GM04504 (cell line): ENCODE results near the gene FHL3.

Experiments used
- DNase-seq: peaks from one replicate; pipeline ENCODE4 v3.0.0-alpha.2; 2012; ENCODE audit warnings: low read depth

Gene FHL3

GRCh38 chr1:38012363-38013226 is 7.3 kb upstream of the FHL3 start, which contains the start of gene UTP11:
UTP11 (plus strand) TSS chr1:38012734; CDS start chr1:38012803, 69 bp downstream.
- DNase-seq = peak; percentile 98

- no peak for DNase-seq
Observed at GRCh38 chr1:38009841-38010180, 4.5 kb upstream of the FHL3 start.

DNA sequence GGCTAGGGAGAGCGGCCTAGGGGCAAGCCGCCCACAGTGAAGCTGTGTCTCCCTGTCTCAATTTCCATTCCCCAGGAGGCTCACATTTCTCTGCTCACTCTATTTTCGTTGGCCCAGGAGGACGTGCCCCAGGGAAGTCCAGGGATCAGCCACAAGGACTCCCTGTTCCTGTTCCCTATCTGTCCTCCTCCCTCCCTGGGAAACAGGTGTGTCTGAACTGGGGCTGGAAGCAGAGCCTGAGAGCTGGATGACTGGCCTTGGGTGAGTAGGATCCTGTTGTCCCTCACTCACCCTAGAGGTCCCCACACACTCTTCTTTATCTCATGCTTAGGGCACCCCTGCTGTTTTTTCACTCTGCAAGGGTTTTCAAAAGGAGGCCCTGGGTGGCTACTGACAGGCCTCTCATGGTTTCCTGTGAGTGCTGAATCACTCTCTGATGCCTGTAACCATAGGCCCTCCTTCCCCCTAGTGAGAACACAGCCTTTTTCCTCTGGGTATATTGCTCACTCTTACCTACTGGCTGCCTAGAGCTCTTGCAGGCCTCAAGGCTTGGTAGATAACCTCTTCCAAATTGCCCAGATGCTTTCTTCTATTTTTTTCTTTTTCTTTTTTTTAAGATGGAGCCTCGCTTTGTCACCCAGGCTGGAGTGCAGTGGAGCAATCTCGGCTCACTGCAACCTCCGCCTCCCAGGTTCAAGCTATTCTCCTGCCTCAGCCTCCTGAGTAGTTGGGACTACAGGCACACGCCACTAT is 4.0 kb upstream of the FHL3 start:
- no peak for DNase-seq

GRCh38 chr1:38006008-38006828 is 904 bp upstream of the FHL3 start:
- DNase-seq = no peak

DNA sequence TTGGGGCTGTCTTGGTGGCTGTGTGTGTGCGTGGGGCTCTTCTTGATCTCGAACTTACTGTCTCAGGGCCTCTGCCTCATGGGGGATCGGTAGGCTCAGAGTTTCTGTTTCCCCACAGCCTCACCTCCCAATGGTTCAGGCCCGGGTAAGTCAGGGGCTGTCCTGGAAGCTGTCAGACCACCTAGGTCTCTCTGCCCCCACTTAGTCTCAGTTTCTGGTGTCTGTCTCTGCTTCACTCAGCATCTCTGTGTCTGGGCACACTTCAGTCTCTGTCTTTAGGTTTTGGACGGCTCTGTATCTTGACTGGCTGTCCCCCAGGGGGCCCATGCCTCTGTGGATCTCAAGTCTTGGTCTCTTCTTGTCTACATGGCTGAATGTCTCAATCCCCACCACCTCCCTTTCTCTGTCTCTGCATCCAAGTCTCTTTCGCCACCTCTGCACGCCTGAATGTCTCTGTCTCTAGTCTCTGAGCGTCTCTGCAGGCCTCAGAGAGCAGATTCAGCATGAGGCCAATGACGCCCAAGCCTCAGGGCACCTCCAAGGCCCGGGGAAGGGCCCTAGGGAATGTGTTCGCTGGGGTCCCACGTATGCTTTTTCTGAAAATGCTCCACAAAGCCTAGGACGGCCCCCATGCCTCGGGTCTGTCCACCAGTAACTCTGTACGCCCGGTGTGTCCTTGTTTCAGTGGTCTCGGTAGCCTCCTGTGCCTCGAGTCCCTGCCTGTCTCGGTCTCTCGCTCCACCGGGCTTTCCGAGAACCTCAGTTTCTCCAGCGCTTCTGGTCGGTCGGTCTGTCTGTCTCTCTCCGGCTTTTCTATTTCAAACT is 818 bp downstream of the FHL3 start:
- DNase-seq = no peak

DNA sequence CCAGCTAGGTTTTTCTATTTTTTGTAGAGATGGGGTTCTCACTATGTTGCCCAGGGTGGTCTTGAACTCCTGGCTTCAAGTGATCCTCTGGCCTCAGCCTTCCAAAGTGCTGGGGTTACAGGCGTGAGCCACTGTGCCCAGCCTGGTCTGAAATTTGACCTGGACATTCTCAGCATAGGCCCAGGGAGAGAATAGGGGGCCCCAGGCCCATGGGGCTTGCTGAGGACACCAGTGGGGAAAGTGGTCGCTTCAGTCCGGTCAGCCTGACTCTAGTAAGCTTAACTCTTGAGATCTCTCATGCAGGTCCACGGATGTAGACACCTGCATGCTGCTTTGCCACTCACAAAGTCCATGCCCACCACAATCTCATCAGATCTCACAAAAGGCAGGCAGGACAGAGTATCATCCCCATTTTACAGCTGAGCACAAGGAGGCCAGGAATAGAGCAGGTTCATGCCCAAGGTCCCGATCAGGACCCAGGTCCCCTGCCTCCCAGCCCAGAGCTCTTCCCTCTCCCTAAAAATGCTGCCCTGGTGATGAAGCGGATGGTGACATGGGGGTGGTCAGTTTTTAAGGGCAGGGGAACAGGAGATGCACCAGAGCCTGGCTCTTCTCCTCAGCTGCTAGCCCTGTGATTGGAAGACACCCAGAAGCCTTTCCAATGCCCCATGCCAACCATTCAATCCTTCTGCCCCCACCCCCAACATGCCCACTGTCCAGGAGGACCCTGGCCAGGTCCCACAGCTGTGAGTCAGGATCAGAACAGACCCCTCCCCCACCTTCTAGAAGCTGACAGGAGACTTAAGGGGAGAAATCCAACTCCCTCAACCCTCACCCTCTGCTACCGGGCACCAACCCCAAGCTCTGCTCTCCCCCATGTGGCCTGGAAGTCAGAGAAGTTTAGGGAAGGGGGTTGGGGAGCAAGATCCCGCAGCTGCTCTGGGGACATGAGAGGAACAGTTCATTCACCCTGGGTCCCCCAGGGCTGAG is 1.8 kb downstream of the FHL3 start:
- DNase-seq = no peak

DNA sequence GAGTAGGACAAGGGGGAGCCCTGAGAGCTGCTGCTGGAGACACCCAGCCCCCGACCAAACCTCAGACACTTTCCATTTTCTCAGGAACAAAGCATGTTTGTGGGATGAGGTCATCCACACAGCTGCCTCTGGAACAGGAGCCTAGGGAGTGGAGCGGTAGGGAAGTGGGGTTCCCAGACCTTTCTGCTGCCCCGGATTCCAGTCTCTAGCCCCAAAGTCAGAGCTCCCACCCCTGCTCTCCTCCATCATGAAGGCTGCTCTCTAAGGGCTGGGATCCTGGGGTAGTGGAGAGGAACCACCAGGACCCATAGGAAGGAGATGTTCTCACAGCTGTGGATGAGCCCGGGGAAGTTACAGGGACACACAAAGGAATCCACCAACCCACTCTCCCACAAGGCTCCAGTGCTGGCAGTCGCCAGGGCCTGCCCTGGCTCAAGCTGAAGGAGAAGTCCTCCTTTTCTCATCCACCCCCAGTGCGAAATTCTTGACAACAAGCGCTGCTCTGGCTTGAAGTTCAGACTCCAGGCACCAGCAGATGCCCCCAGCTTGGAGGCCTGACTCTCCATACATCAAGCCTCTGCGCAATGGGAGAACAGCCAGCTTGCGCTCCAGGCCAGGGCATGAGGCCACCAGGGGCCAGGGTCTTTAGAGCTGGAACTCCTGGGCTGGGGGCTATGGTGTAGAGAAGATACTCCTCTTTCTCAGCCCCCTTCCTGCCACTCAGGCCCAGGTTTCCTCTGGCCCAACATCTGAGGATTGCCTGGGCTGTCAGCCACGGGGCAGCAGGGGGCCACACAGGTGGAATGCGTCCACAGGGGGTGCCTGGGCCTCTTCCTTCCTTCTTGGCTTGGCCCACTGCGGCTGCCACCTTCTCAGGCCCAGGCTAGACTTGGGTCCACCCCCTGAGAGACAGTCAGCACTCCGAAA is 4.5 kb downstream of the FHL3 start:
- DNase-seq = no peak

GRCh38 chr1:38000233-38000528 is 5.1 kb downstream of the FHL3 start:
- no peak for DNase-seq

GRCh38 chr1:37999430-38000232 is 5.7 kb downstream of the FHL3 start:
- DNase-seq = no peak

DNA sequence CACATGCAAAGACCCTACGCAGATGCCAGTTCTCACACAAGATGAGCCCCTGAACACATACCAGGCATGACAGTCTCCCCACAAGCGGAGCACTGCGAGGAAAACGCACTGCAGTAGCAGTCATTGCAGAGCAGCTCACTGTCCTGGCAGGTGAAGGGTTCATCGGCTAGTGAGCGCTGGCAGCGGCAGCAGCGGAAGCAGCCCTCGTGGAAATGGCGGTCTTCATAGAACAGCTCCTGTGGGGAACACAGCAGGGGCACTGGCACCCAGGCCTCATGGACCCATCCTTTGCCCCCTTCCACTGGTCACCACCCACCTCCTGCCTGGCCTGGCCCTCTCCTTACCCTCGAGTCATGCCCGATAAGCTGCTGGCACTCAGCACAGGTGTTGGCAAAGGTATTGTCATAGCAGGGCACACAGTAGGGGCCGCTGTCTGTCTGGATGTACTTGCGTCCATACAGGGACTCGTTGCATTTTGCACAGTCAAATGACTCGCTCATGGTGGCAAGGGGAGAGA is 6.3 kb downstream of the FHL3 start:
- DNase-seq = no peak

GRCh38 chr1:37998089-37998808 is 7.1 kb downstream of the FHL3 start:
- DNase-seq = no peak

- no peak for DNase-seq
Observed at GRCh38 chr1:37997256-37998088, 7.8 kb downstream of the FHL3 start.

- peak; percentile 87 for DNase-seq
Observed at GRCh38 chr1:37995751-37996345, 9.5 kb downstream of the FHL3 start.

GRCh38 chr1:37994886-37995566 is 10.3 kb downstream of the FHL3 start:
- no peak for DNase-seq

- DNase-seq = no peak
Observed at GRCh38 chr1:37989361-37989930, 15.9 kb downstream of the FHL3 start.
